ENCODE data around the gene USP17L19.
"Not testable (repeated sequence)": the region's sequence is repeated elsewhere in the genome, so short reads cannot be mapped to it uniquely, and the experiment has no call there.

DNA sequence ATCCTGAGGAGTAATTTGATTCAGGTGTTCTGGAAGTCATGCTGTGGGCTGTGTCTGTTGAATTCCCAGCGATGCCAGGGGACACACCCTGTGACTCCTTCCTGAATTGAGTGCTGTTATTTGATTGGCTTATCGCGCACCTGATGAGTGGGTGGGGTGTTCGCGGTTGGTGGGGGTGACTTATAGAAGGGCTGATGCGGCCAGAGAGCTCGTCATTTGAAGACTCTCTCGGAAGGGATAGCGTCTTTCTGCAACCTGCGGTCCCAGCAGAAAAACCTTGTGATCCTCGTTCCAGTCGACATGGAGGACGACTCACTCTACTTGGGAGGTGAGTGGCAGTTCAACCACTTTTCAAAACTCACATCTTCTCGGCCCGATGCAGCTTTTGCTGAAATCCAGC, 4.6 kb downstream of the USP17L19 start, which contains the start of gene USP17L20:
- TF ChIP-seq, protein P1, sequence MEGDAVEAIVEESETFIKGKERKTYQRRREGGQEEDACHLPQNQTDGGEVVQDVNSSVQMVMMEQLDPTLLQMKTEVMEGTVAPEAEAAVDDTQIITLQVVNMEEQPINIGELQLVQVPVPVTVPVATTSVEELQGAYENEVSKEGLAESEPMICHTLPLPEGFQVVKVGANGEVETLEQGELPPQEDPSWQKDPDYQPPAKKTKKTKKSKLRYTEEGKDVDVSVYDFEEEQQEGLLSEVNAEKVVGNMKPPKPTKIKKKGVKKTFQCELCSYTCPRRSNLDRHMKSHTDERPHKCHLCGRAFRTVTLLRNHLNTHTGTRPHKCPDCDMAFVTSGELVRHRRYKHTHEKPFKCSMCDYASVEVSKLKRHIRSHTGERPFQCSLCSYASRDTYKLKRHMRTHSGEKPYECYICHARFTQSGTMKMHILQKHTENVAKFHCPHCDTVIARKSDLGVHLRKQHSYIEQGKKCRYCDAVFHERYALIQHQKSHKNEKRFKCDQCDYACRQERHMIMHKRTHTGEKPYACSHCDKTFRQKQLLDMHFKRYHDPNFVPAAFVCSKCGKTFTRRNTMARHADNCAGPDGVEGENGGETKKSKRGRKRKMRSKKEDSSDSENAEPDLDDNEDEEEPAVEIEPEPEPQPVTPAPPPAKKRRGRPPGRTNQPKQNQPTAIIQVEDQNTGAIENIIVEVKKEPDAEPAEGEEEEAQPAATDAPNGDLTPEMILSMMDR (IDR thresholded peaks at IDR 0.05; ENCODE audit: borderline replicate concordance, extremely low read depth, low read length, poor library complexity, severe bottlenecking): not testable (repeated sequence)
- not testable (repeated sequence) for TF ChIP-seq EZH2 (IDR thresholded peaks at IDR 0.05; ENCODE audit: borderline replicate concordance, low read depth, low read length, severe bottlenecking)

Measured in DND-41 (cell line).